H4 (cell line): Measurements from ENCODE around the gene SFI1. TPM values are rescaled to one million over a fixed set of nuclear protein-coding genes. Genes with fewer than 3 reads are reported as not detected.
A peak's percentile ranks its signal among the peaks of the same experiment; 100 is the strongest.
"Not testable (repeated sequence)": the region's sequence is repeated elsewhere in the genome, so short reads cannot be mapped to it uniquely, and the experiment has no call there.

Source experiments
- DNase-seq: peaks from one replicate; pipeline ENCODE4 v3.0.0-alpha.2; 2015; ENCODE audit warnings: low spot score
- total RNA-seq: library from RNA; depleted of rRNA; stranded (reverse); fragments of >200 nt; shearing (Covaris generic); gene quantifications from 2 replicates; pipeline ENCODE4 v1.2.3, GENCODE V29; 2014

Gene SFI1
- total RNA-seq, 1 experiment from 2014 or later: 3.3 TPM

DNA sequence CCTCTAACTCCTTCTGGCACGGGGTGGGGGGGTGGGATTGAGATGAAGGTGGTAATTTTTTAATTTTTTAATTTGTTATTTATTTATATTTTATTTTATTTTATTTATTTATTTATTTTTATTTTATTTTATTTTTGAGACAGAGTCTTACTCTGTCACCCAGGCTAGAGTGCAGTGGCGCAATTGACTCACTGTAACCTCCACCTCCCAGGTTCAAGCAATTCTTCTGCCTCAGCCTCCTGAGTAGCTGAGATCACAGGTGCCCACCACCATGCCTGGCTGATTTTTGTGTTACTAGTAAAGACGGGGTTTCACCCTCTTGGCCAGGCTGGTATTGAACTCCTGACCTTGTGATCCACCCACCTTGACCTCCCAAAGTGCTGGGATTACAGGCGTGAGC, 43.8 kb downstream of the SFI1 start:
- not testable (repeated sequence) for DNase-seq

GRCh38 chr22:31540966-31541365, 44.6 kb downstream of the SFI1 start:
- no peak for DNase-seq

DNA sequence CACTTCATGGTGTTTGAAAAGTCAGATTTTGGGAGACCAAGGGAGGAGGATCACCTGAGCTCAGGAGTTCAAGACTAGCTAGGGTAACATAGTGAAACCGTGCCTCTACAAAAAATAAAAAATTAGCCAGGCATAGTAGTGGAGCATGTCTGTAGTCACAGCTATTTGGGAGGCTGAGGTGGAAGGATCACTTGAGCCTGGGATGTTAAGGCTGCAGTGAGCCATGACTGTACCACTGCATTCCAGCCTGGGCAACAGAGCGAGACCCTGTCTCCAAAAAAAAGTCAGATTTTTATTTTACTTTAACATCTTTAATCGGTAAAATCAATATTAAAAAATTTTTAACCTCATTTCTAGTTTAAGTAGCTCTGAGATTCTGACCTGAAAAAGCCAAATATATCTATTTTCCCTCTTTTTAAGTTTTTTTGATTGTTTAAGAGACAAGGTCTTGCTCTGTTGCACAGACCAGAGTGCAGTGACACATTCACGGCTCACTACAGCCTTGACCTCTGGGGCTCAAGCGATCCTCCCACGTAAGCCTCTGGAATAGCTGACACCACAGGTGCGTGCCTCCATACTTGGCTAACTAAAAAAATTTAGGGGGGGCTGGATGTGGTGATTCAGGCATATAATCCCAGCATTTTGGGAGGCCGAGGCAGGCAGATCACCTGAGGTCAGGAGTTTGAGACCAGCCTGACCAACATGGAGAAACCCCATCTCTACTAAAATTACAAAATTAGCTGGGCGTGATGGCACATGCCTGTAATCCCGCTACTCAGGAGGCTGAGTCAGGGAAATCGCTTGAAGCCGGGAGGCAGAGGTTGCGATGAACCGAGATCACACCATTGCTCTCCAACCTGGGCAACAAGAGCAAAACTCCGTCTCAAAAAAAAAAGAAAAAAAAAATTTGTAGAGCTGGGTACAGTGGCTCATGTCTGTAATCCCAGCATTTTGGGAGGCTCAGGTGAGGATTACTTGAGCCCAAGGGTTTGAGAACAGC, 48.4 kb downstream of the SFI1 start:
- DNase-seq: no peak

DNA sequence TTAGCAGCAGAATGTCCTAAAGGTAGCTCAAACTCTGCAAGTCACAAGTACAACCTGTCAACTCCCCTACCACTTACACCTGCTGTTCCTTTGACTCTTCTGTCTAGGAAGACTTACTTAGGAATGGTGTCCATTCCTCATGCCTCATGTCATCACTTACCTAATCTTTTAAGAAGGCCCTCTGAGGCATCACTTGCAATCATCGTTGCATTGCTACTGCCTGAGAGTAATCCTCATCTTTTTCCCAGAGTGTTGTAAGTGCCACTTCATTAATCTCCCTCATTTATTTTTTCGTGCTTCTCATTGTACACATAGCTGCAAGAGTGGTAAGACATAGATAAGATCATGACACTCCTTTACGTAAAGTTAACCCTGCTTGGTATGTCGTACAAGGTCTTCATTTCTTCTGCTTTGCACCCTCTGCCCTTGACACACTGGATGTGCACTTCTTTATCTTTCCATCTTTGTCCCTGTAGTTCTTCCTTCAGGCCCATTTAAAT, 54.6 kb downstream of the SFI1 start:
- no peak for DNase-seq

DNA sequence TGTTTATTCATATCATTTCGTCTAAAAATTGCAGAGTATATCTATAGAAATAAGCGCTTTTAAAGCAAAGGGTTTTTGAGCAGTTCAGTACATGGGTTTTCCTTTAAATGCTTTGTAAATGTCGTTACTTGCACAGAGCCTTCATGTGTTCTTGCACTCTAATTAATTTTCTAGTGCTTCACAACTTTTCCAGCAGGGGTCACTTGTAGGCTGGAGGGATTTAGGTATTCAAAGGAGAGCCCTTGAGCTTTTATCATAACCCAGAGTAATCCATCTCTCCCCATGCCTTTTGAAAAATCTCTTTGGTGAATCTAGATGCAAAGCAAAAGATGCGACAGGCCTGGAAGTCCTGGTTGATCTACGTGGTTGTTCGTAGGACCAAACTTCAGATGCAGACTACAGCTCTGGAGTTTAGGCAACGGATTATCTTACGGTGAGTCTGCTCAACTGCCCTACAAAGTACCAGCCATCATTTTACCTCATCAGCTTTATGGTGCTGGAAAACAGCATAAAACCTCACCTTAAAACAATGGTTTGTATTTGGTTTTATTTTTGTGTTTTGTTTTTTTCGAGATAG, 60.4 kb downstream of the SFI1 start:
- no peak for DNase-seq

- not testable (repeated sequence) for DNase-seq
These were observed 62.2 kb downstream of the SFI1 start for GRCh38 chr22:31558546-31558945.

- DNase-seq: peak; percentile 47
These were observed 65.0 kb downstream of the SFI1 start for GRCh38 chr22:31561238-31561887.

DNA sequence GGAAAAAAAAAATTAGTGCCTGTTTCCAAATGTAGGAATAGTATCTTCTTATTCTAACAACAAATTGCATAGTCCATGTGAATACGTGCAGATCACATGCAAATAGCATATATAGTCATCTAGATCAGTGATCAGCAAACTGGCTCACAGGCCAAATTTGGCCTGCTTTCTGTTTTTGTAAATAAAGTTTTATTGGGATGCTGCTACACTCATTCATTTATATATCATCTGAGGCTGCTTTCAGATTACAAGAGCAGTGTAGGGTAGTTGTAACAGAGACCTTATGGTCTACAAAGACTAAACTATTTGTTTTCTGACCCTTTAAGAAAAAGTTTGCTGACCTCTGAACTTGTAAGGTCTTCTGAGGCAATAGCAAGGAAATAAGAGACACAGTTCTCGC, 65.6 kb downstream of the SFI1 start:
- DNase-seq: no peak

GRCh38 chr22:31566484-31566883, 70.1 kb downstream of the SFI1 start:
- no peak for DNase-seq

DNA sequence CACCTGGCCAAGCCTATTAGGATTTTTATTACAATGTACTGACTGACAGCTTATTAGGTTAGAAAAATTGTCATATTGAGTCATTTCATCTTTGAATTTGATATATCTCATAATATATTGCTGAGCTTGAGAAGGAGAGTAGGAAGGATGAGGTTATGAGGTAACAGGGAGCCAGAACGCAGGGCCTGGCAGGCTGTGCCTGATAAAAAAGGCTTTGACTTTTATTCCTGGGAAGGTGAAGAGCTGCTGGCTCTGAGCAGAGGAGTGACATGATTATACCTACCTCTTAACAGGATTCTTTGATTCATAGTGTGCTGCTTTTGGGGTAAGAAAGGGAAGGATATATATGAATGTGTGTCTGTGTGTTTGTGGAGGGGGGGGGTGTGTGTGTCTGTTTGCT, 70.9 kb downstream of the SFI1 start:
- no peak for DNase-seq

GRCh38 chr22:31567702-31568101, 71.4 kb downstream of the SFI1 start:
- DNase-seq: no peak

DNA sequence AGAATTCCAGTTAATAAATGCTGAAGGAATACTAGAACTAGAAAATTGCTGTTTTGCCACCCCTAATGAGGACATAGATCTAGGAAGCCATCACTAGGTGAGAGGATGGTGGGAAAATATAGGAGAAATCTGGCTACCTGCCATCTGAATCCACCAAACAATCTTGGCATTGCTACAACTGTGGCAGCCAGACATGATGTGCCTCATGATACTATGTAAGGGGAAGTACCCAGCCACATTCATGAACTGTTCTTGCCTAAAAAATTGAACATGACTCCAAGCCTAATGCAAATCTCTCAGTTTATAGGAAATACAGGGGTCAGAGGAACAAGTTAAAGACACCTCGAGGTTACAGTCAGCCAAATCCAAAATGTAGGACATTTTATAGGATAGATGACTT, 72.8 kb downstream of the SFI1 start:
- DNase-seq: no peak

DNA sequence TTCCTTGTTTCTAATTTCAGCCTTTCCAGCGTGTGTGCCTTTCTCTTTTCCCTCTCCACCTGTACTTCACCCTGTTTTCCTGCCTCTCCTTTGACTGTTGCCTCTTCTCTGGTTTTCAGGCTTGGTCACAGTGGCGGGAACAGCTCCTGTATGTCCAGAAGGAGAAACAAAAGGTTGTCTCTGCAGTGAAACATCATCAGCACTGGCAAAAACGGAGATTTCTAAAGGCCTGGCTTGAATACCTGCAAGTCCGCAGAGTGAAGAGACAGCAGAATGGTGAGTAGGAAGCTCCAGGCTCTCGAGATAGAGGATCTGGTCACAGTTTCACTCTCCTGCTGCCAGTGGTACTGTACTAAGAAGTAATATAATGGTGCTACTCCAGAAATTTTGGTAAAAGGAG, 76.6 kb downstream of the SFI1 start:
- no peak for DNase-seq

- no peak for DNase-seq
These were observed 77.8 kb downstream of the SFI1 start for GRCh38 chr22:31574055-31574670.

DNA sequence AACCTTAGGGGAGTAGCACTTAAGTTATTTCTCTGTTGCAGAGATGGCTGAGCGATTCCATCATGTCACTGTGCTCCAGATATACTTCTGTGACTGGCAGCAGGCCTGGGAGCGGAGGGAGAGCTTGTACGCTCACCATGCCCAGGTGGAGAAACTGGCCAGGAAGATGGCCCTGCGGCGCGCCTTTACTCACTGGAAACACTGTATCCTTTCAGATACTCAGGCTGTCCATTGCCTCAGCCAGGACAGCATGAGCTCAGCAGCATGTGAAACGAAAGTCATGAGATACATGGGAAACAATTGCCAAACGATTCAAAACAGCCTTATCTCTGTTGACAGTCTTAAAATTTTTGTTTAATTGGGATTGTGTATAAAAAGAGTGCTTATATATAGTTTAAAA, 78.9 kb downstream of the SFI1 start:
- no peak for DNase-seq

DNA sequence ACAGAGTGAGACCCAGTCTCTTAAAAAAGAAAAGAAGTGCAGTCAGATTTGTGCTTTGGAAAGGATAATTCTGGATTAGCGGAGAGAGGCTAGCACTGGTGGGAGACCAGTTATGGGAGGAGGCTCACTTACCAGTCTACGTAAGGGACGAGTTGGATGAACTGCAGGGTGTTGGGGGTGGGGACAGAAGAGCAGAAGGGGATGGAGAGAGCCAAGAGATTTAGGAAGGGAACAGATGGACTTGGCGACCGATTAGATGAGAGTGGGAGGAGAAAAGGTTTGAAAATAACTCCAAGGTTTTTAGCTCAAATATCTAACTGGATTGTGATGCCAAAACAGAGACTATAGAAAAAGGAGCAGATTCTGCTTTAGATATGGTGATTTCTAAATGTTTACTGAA, 81.4 kb downstream of the SFI1 start:
- no peak for DNase-seq

GRCh38 chr22:31578171-31578570, 81.8 kb downstream of the SFI1 start:
- no peak for DNase-seq

GRCh38 chr22:31579835-31580242, 83.5 kb downstream of the SFI1 start:
- no peak for DNase-seq

- DNase-seq: no peak
These were observed 87.6 kb downstream of the SFI1 start for GRCh38 chr22:31583861-31584485.

- no peak for DNase-seq
These were observed 88.4 kb downstream of the SFI1 start for GRCh38 chr22:31584804-31585160.

GRCh38 chr22:31585161-31585859, 89.0 kb downstream of the SFI1 start:
- no peak for DNase-seq
